Activated CD8-positive, alpha-beta memory T cell treated with anti-CD3 and anti-CD28 coated beads, Interleukin-2, amount 50 U/mL, for 48 hours (primary cell): ENCODE measurements around the gene ZNRF1.

Experiments
- DNase-seq: peaks from one replicate; pipeline ENCODE4 v3.0.0-alpha.2; 2020

Gene ZNRF1

DNA sequence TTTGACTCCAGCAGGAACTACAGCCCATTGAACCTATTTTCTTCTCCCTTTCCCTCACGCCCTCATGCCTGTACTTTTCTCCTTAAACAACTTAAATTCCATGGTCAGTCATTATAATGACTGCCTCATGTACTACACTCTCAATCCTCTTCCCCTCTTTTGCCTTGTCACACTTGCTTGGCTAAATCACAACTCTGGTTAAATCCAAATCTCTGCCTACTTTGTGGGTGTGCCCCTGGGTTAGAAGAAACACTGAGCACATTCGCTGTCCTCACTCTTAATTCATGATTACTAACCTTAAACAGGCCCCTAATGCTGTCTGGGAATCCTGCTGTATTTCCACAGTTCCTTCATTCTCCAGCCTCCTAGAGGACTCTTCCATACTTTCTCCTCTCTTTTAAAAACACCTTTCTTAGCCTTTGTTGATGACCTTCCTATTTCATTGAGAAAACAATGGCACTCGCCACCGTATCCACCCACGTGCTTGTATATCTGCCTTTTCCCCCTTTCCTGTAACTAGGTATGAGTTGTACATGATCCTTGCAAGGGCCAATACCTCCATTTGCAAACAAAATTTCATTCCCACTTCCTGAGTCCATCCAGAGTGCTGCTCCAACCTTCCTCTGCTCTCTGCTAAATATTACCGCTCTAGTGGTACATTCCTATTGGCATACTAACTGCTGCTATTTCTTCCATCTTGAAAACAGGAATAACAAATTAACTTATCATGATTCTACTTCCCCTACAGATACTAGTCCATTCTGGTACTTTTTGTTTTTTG, 28.9 kb downstream of the ZNRF1 start:
- no peak for DNase-seq

- no peak for DNase-seq
Observed at GRCh38 chr16:75028544-75029135, 29.8 kb downstream of the ZNRF1 start.

DNA sequence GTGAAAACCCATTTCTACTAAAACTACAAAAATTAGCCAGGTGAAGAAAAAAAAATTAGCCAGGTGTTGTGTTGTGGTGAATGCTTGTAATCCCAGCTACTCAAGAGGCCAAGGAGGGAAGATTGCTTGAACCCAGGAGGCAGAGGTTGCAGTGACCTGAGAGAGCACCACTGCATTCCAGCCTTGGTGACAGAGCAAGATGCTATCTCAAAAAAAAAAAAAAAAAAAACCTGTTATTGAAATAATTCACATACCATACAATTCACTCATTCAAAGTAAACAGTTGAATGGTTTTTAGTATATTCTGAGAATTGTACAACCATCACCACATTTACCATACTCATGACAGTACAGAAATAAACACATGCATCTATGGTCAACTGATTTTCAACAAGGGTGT, 31.0 kb downstream of the ZNRF1 start:
- DNase-seq, result no peak

GRCh38 chr16:75032655-75033054, 33.8 kb downstream of the ZNRF1 start:
- no peak for DNase-seq

DNA sequence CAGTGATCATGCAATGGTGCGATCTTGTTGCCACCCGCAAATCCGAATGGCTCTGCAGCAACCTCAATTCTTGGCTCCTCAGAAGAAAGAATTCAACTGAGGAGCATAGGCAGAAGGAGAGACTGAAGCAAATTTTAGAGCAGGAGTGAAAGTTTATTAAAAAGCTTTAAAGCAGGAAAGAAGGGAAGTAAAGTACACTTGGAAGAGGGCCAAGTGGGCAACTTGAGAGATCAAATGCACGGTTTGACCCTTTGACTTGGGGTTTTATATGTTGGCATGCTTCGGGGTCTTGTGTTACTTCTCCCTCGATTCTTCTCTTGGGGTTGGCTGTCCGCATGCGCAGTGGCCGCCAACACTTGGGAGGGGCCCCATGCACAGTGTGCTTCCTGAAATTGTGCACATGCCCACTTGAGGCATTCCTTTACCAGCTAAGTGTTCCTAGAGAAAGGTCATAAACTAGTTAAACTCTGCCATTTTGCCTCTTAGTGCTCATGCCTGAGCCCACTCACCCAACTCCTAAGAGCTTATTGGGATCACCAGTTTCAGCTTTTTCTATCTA, 36.7 kb downstream of the ZNRF1 start:
- no peak for DNase-seq

- DNase-seq, result no peak
Observed at GRCh38 chr16:75038036-75038858, 39.4 kb downstream of the ZNRF1 start.

GRCh38 chr16:75039941-75040340, 41.1 kb downstream of the ZNRF1 start:
- no peak for DNase-seq

- DNase-seq, result no peak
Observed at GRCh38 chr16:75042426-75043174, 43.8 kb downstream of the ZNRF1 start.

- DNase-seq, result no peak
Observed at GRCh38 chr16:75043175-75043895, 44.5 kb downstream of the ZNRF1 start.

DNA sequence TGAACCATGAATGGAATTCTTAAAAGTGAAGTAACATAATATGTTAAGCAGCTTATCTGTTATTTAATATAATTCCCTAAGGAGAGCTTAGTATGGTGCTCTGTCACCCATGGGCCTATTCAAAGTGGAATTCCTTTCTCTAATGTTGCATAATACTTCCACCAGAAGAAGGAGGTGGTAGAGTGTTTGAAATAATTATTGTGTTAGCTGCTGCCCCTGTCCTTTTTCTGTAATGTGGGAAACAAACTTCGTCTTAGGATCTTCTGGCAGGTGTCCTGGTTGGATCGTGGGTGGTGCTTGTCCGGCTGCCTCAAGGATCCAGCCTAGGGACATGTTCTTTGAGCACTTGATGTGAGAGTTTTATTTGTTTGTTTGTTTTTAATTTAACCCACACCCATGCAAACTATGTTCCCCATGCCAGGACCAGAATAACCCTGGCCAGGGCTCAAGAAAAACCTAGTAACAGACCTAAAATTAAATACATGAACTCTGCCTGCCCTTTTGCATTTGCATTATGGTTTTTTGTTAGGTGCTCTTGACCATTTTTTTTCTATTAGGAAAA, 46.1 kb downstream of the ZNRF1 start:
- DNase-seq, result no peak

DNA sequence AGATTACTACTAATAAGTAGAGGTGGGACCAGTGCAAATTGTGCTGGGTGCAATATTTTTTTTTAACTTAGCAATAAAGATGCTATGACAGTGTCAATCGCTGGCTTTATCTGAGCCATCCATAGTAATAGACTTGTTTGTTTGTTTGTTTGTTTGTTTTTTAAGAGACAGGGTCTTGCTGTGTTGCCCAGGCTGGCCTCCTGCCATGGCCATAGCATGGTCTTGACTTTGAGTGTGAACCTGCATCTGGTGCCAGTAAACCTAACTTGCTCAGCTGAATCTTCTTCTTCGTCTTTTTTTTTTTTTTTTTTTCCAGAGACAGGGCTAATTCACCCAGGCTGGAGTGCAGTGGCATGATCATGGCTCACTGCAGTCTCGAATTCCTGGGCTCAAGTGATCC, 46.6 kb downstream of the ZNRF1 start:
- DNase-seq, result no peak

GRCh38 chr16:75048054-75048453, 49.2 kb downstream of the ZNRF1 start:
- no peak for DNase-seq

- DNase-seq, result no peak
Observed at GRCh38 chr16:75048530-75048929, 49.7 kb downstream of the ZNRF1 start.

- DNase-seq, result no peak
Observed at GRCh38 chr16:75052481-75053202, 53.8 kb downstream of the ZNRF1 start.

- DNase-seq, result no peak
Observed at GRCh38 chr16:75053791-75054555, 55.1 kb downstream of the ZNRF1 start.

DNA sequence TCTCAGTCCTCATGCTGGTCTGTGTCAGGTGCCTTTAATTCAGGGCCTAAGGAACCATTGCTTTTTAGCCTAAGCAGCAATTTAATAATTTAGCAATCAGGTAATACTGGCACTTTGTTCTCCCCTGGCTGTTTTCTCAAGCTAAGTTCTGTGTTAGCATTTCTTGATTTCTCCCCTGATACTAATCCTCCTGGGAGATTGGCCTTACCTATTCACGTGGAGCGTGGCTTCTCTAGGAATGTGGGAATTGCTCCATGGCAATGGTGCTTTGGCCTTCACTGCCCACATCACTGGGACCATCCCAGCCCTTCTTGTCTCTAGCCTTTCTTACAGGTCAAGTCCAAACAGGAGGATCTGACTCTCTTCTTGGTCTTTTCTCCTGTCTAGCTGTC, 55.7 kb downstream of the ZNRF1 start:
- no peak for DNase-seq

DNA sequence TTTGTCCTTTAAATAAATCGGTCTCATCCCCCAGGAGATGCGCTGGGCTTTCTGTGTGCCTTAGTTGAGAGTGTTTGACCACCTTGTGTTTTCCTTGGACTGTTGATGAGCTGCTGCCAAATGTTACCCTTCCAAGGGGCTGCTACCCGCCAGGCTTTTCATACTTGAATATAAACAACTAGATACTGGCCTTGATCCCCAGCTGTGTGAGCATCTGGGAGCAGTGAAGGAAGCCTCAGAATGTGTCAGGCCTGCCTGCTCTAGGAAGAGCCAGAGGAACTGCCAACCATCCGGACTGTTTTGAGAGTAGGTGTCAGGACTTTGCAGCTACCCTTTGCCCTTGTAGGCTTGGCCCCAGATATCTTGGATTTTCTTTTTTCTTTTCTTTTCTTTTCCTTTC, 60.0 kb downstream of the ZNRF1 start:
- no peak for DNase-seq

- DNase-seq, result no peak
Observed at GRCh38 chr16:75059411-75059810, 60.6 kb downstream of the ZNRF1 start.

DNA sequence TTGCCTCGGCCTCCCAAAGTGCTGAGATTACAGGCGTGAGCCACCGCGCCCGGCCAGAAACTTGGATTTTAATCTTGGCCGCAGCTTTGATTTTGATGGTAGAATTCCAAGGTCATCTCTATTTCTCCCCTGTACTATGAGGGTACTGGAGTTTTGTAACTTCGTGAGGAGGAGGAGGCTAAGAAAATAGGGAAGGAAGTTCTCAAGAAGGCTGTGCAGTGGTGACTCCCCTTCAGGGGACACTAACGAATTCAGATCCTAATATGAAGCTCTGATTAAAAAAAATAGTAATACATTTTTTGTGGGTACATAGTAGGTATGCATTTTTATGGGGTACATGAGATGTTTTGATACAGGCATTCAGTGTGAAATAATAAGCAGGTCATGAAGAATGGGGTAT, 61.9 kb downstream of the ZNRF1 start:
- DNase-seq, result no peak

GRCh38 chr16:75061669-75062068, 62.8 kb downstream of the ZNRF1 start:
- no peak for DNase-seq
